Measurements from ENCODE around the gene RBM38.

GRCh38 chr20:57404006-57404405 lies 12.8 kb downstream of the RBM38 start:
- TF ChIP-seq CTCF (IDR thresholded peaks at IDR 0.05): no peak
- TF ChIP-seq POLR2A (IDR thresholded peaks at IDR 0.05): no peak

Data from esophagus squamous epithelium (tissue), 4 donors.